DOHH2 (cell line): Measurements from ENCODE around the gene ZSCAN32.

Experiments used
- EZH2phosphoT487 ChIP-seq: fragments of 200-600 bp; sonication (generic); IDR thresholded peaks from 2 replicates; pipeline ENCODE4 v1.6.1; 2017; ENCODE audit warnings: borderline replicate concordance, mild to moderate bottlenecking, antibody characterized with exemption, low read length, moderate library complexity, mixed read lengths
- TF ChIP-seq, protein P1 (sequence below): fragments of 200-600 bp; sonication (generic); IDR thresholded peaks from one replicate; pipeline ENCODE4 v1.5.1; 2014; ENCODE audit warnings: antibody characterized with exemption, mild to moderate bottlenecking, low read depth, low read length; ENCODE audit not compliant: poor library complexity, severe bottlenecking

DNA sequence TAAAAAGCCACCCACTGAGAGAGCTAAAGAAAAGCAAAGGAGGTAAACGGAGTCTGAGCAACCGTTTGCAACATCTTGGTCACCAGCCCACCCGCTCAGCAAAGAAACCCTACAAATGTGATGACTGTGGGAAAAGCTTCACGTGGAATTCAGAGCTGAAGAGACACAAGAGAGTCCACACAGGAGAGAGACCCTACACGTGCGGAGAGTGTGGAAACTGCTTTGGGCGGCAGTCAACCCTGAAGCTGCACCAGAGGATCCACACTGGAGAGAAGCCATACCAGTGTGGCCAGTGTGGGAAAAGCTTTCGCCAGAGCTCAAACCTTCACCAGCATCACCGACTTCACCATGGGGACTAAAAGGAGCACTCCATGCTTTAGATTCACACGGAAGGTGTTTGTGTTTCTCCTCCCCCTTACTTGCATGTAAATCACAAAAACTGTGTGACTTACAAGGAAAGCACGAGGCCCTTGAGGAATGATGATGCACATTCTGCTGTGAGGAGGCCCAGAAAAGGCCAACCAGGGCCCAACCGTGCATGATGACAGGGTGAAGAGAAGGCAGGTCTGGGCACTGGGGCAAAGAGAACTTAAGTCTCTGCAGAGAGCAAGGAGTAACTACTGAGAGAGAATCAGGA lies 7.9 kb upstream of the ZSCAN32 start:
- TF ChIP-seq, protein P1, sequence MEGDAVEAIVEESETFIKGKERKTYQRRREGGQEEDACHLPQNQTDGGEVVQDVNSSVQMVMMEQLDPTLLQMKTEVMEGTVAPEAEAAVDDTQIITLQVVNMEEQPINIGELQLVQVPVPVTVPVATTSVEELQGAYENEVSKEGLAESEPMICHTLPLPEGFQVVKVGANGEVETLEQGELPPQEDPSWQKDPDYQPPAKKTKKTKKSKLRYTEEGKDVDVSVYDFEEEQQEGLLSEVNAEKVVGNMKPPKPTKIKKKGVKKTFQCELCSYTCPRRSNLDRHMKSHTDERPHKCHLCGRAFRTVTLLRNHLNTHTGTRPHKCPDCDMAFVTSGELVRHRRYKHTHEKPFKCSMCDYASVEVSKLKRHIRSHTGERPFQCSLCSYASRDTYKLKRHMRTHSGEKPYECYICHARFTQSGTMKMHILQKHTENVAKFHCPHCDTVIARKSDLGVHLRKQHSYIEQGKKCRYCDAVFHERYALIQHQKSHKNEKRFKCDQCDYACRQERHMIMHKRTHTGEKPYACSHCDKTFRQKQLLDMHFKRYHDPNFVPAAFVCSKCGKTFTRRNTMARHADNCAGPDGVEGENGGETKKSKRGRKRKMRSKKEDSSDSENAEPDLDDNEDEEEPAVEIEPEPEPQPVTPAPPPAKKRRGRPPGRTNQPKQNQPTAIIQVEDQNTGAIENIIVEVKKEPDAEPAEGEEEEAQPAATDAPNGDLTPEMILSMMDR, result no peak
- TF ChIP-seq EZH2phosphoT487, result no peak
